Cardiac muscle cell (in vitro differentiated cells and primary cell): Measurements from ENCODE around the gene GPD1L. TPM values are rescaled to one million over a fixed set of nuclear protein-coding genes. Genes with fewer than 3 reads are reported as not detected.

Experiments used
- DNase-seq, 2 donors: peaks; one replicate each; pipeline versions ENCODE4 v3.0.0 to v3.0.0-alpha.2; 2010 to 2017; ENCODE audit warnings: low read depth in 1 of 2, low spot score in 1 of 2
- H3K27ac ChIP-seq: fragments of 200-600 bp; sonication (generic); 2 replicates; pipeline ENCODE4 v1.5.1; 2016
- H3K27me3 ChIP-seq: fragments of 200-600 bp; sonication (generic); 2 replicates; pipeline ENCODE4 v1.6.0; 2016; ENCODE audit warnings: control low read depth
- H3K36me3 ChIP-seq: fragments of 200-600 bp; sonication (generic); 2 replicates; pipeline ENCODE4 v1.5.1; 2016; ENCODE audit warnings: control low read depth
- H3K4me1 ChIP-seq: fragments of 200-600 bp; sonication (generic); 2 replicates; pipeline ENCODE4 v1.8.1; 2017; ENCODE audit warnings: low read depth, mild to moderate bottlenecking, mixed run types
- H3K4me3 ChIP-seq: fragments of 200-600 bp; sonication (generic); 2 replicates; pipeline ENCODE4 v1.5.1; 2016; ENCODE audit warnings: mild to moderate bottlenecking
- H3K9me3 ChIP-seq: fragments of 200-600 bp; sonication (generic); 2 replicates; pipeline ENCODE4 v1.5.1; 2017; ENCODE audit warnings: low read depth, mild to moderate bottlenecking, control low read depth
- polyA plus RNA-seq: library from polyadenylated mRNA; unstranded; fragments of >200 nt; fragmentation: Nextera tagmentation; extraction: Ambion mirVana; gene quantifications from 2 replicates; pipeline ENCODE4 v1.2.1, GENCODE V29; 2016
- total RNA-seq: library from RNA; depleted of rRNA; stranded (reverse); fragments of >200 nt; gene quantifications from 2 replicates; pipeline ENCODE4 v1.2.3, GENCODE V29; 2016
- TF ChIP-seq, protein P1 (sequence below): IDR thresholded peaks from 2 replicates; pipeline ENCODE4 v1.5.1; 2012; ENCODE audit warnings: low read depth, mild to moderate bottlenecking, low read length

Gene GPD1L
- total and polyA plus RNA-seq, 2 experiments from 2014 or later: 19.4 to 20.1 TPM

DNA sequence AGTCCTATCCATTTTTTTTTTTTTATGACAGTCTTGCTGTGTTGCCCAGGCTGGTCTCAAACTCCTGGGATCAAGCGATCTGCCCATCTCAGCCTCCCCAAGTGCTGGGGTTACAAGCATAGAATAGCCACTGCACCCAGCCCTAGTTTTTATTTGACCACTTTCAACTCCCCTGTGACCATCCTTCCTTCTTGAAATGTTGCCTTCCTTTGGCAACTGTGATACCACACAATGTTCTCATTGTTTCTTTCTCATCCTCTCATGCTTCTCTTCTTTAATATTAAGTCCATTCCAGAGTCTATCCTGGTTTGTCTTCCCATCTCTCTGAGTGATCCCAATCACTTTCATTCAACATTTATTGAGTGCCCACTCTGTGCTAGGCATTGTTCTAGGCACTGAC is 7.9 kb upstream of the GPD1L start:
- H3K27me3 ChIP-seq: no peaks in the 10 kb centered on the region
- no peaks in the 10 kb centered on the region for H3K9me3 ChIP-seq
- TF ChIP-seq, protein P1, sequence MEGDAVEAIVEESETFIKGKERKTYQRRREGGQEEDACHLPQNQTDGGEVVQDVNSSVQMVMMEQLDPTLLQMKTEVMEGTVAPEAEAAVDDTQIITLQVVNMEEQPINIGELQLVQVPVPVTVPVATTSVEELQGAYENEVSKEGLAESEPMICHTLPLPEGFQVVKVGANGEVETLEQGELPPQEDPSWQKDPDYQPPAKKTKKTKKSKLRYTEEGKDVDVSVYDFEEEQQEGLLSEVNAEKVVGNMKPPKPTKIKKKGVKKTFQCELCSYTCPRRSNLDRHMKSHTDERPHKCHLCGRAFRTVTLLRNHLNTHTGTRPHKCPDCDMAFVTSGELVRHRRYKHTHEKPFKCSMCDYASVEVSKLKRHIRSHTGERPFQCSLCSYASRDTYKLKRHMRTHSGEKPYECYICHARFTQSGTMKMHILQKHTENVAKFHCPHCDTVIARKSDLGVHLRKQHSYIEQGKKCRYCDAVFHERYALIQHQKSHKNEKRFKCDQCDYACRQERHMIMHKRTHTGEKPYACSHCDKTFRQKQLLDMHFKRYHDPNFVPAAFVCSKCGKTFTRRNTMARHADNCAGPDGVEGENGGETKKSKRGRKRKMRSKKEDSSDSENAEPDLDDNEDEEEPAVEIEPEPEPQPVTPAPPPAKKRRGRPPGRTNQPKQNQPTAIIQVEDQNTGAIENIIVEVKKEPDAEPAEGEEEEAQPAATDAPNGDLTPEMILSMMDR: no peak
- H3K4me3 ChIP-seq: no peak overlapping the region
- no peak for DNase-seq
- no peaks in the 10 kb centered on the region for H3K36me3 ChIP-seq
- no peaks in the 10 kb centered on the region for H3K4me1 ChIP-seq
- H3K27ac ChIP-seq: no peak overlapping the region

DNA sequence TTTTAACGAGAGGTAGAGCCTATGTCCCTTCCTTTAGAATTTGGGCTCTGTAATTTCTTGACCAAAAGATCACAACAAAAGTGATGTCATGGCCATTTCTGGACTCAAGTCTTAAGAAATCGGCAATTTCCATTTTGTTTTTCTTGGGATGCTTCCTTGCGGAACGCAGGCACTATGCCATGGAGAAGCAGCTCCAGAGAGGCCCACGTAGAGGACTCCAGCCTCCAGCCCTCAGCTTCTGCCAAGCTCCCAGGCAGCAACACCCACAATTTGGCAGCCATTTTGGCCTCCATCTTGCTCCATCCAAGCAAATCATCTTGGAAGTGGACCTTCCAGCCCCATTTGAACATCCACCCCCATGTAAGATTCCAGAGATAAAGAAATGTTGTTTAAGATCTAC is 6.0 kb upstream of the GPD1L start:
- Histone ChIP-seq H3K36me3 (no peaks in the 10 kb centered on the region), H3K27me3 (no peaks in the 10 kb centered on the region), H3K4me3 (no peak overlapping the region), H3K9me3 (no peaks in the 10 kb centered on the region), H3K27ac (no peak overlapping the region), H3K4me1 (no peaks in the 10 kb centered on the region)
- TF ChIP-seq, protein P1: no peak
- no peak for DNase-seq

GRCh38 chr3:32102289-32102688 is 4.1 kb upstream of the GPD1L start:
- no peak overlapping the region for H3K27ac ChIP-seq
- no peaks in the 10 kb centered on the region for H3K4me1 ChIP-seq
- no peaks in the 10 kb centered on the region for H3K36me3 ChIP-seq
- H3K27me3 ChIP-seq: peaks cover 5% of the 10 kb centered on the region
- H3K4me3 ChIP-seq: no peak overlapping the region
- no peak for DNase-seq
- TF ChIP-seq, protein P1: no peak
- H3K9me3 ChIP-seq: no peaks in the 10 kb centered on the region

DNA sequence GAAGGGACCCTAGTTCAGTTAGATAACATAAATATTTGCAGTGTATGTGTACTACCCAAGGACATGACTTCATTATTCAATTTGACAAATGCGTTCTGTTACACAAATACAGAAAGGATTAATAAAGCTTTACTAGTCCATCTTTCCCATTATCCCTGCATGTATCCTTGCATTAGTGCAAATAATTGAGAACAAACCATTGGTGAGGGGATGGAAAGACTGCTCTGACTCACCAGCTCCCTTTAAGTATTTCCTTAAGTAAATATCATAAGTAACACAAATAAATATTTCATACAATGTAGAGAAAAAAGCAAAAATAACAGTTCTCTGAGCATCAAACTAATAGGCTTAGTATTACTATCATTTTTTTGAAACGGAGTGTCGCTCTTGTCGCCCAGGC is 1.9 kb upstream of the GPD1L start:
- Histone ChIP-seq H3K4me3 (no peak overlapping the region), H3K27me3 (peaks cover 19% of the 10 kb centered on the region), H3K27ac (no peak overlapping the region), H3K4me1 (no peaks in the 10 kb centered on the region), H3K36me3 (no peaks in the 10 kb centered on the region), H3K9me3 (no peaks in the 10 kb centered on the region)
- TF ChIP-seq, protein P1: no peak
- no peak for DNase-seq

- no peaks in the 10 kb centered on the region for H3K4me1 ChIP-seq
- H3K36me3 ChIP-seq: no peaks in the 10 kb centered on the region
- peak in 1 of 2 donors; percentile 10 for DNase-seq
- no peaks in the 10 kb centered on the region for H3K9me3 ChIP-seq
- H3K4me3 ChIP-seq: no peak overlapping the region
- no peak overlapping the region for H3K27ac ChIP-seq
- TF ChIP-seq, protein P1: no peak
- peaks cover 19% of the 10 kb centered on the region for H3K27me3 ChIP-seq
Observed at GRCh38 chr3:32105291-32106131, 909 bp upstream of the GPD1L start.
